C4-2B (cell line): Measurements from ENCODE around the gene LCE3E.

Experiments used
- H3K27ac ChIP-seq: fragments of 450-650 bp; 2 replicates; pipeline ENCODE4 v1.5.1; 2017
- CTCF ChIP-seq: fragments of 450-650 bp; conservative IDR thresholded peaks from 2 replicates; pipeline ENCODE4 v1.5.1; 2017; ENCODE audit warnings: mild to moderate bottlenecking
- ZFX ChIP-seq: fragments of 450-650 bp; IDR thresholded peaks from 2 replicates; pipeline ENCODE4 v1.6.1; 2017

Gene LCE3E

GRCh38 chr1:152535774-152536173 lies 30.8 kb downstream of the LCE3E start:
- no peak overlapping the region for H3K27ac ChIP-seq
- no peak for TF ChIP-seq ZFX
- no peak for TF ChIP-seq CTCF

GRCh38 chr1:152533327-152533938 lies 33.1 kb downstream of the LCE3E start:
- no peak overlapping the region for H3K27ac ChIP-seq
- peak; percentile 94 for TF ChIP-seq CTCF
- no peak for TF ChIP-seq ZFX

- no peak overlapping the region for H3K27ac ChIP-seq
- no peak for TF ChIP-seq CTCF
- TF ChIP-seq ZFX, result no peak
Measured at GRCh38 chr1:152525080-152525641, 41.4 kb downstream of the LCE3E start.

GRCh38 chr1:152520561-152521090 lies 46.0 kb downstream of the LCE3E start:
- TF ChIP-seq ZFX (no peak), CTCF (no peak)
- no peak overlapping the region for H3K27ac ChIP-seq

- TF ChIP-seq CTCF (no peak), ZFX (no peak)
- H3K27ac ChIP-seq, result no peak overlapping the region
Measured at GRCh38 chr1:152519851-152520250, 46.7 kb downstream of the LCE3E start.

GRCh38 chr1:152517237-152517811 lies 49.3 kb downstream of the LCE3E start:
- TF ChIP-seq CTCF (no peak), ZFX (no peak)

GRCh38 chr1:152516082-152516481 lies 50.5 kb downstream of the LCE3E start:
- TF ChIP-seq ZFX, result no peak
- TF ChIP-seq CTCF, result no peak
- H3K27ac ChIP-seq, result no peak overlapping the region

More at GRCh38 chr1:152517237-152517811, 49.3 kb downstream of the LCE3E start:
- H3K27ac ChIP-seq, result no peak overlapping the region
